HG02678 (cell line): ENCODE data around the gene OBI1.

Experiments used
- ATAC-seq: cut with Tn5 transposase; IDR thresholded peaks from one replicate; pipeline ENCODE4 v1.9.1; 2021; ENCODE audit warnings: mild to moderate bottlenecking, moderate library complexity; ENCODE audit not compliant: unreplicated experiment

Gene OBI1

GRCh38 chr13:78592584-78592983 lies 66.4 kb downstream of the OBI1 start:
- ATAC-seq = no peak

- ATAC-seq = no peak
Observed at GRCh38 chr13:78589206-78589605, 69.7 kb downstream of the OBI1 start.

GRCh38 chr13:78587395-78587794 lies 71.6 kb downstream of the OBI1 start:
- ATAC-seq = no peak

DNA sequence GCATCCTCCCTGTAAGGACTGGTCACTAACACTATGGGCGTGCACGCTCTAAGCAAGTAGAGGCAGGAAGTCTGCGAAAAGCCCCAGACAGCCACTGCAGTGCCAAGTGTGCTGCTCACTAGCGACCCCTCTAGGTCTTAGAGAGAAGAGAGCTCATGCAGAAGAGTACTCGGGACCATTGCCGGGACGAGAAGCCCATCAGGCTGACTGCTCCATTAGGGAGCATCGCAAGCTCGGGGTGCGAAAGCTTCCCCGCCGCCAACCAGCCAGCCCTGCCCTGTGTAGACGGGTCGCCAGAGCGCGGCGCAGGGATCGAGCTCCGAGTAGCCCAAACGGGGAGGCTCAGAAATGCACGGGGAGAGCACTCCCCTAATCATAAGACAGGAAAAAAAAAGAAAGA lies 72.2 kb downstream of the OBI1 start:
- ATAC-seq = no peak

DNA sequence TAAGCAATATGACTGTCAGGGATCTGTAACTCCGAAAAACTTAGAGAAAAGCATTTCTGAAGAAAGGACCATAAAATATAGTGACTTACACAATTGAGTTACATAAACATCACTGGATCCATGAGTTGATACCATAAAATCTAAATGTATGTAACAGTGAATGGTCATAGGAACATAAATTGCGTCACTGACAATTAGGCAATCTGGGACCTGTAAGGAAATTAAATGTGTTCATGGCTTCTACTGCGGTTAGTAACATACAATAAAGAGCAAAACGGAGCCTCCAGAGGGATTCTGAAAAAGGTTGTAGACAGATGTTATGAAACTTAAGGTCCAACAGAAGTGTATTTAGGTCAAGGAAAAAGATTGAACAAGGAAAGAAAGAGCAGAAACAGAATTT lies 82.7 kb downstream of the OBI1 start:
- no peak for ATAC-seq

DNA sequence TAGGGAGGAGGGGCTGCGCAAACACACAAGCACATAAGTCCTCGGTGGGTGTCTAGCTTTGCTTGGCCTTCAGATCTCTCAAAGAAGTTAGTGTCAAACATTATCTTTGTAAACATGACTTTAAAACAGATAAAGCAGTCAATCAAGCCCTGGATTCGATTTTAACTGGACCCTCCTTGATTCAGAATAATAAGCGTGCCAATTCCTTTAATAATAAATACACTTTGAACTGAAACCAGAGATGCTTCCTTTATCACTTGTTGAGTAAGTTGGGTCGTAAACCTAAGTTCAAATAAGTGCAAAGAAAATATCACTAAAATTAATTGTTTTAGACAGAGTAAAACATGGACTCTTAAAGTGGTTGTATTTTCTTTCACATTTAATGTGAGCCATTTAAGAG lies 86.5 kb downstream of the OBI1 start:
- no peak for ATAC-seq

- no peak for ATAC-seq
Observed at GRCh38 chr13:78569029-78569428, 89.9 kb downstream of the OBI1 start.

DNA sequence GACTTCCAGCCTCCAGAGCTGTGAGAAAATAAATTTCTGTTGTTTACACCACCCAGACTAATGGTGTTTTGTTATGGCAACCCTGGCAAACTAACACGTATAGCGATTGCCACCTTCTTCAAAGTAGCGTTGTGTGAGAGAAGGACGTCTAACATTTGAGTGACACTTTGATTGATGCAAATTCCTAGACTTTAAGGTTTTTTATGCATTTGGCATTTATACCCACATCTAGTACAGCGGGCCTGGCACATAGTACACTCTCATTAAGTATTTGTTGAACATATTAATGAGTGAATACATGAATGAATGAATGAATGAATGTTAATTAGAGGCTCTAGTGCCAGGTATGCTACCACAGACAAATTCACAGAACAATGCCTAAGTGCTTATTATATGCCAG lies 92.3 kb downstream of the OBI1 start:
- no peak for ATAC-seq
